NCI-H524 treated with DMSO at 0.1 percent for 48 hours (cell line): Measurements from ENCODE around the gene CALU.

ENCODE experiments used
- DNase-seq: peaks from one replicate; lab custom pipeline; 2025; lab: John Stamatoyannopoulos, UW

The CALU gene

GRCh38 chr7:128724743-128725142 is 14.4 kb upstream of the CALU start:
- no peak for DNase-seq

- DNase-seq: no peak
Measured at GRCh38 chr7:128725531-128725930, 13.6 kb upstream of the CALU start.

- no peak for DNase-seq
Measured at GRCh38 chr7:128726059-128726736, 13.0 kb upstream of the CALU start.

- DNase-seq: no peak
Measured at GRCh38 chr7:128726737-128727072, 12.5 kb upstream of the CALU start.

- DNase-seq: no peak
Measured at GRCh38 chr7:128727239-128727638, 11.9 kb upstream of the CALU start.

GRCh38 chr7:128728598-128728997 is 10.6 kb upstream of the CALU start:
- no peak for DNase-seq

GRCh38 chr7:128729494-128729893 is 9.7 kb upstream of the CALU start:
- no peak for DNase-seq

- no peak for DNase-seq
Measured at GRCh38 chr7:128731184-128731583, 8.0 kb upstream of the CALU start.

- DNase-seq: no peak
Measured at GRCh38 chr7:128732521-128733277, 6.5 kb upstream of the CALU start.

- DNase-seq: no peak
Measured at GRCh38 chr7:128733278-128733645, 5.9 kb upstream of the CALU start.

- no peak for DNase-seq
Measured at GRCh38 chr7:128734890-128735289, 4.3 kb upstream of the CALU start.

GRCh38 chr7:128735436-128735835 is 3.7 kb upstream of the CALU start:
- no peak for DNase-seq

- DNase-seq: no peak
Measured at GRCh38 chr7:128737441-128737840, 1.7 kb upstream of the CALU start.

GRCh38 chr7:128737867-128738385 is 1.2 kb upstream of the CALU start:
- no peak for DNase-seq

- DNase-seq: no peak
Measured at GRCh38 chr7:128738570-128739047, 550 bp upstream of the CALU start.

- DNase-seq: no peak
Measured at GRCh38 chr7:128739990-128740682, 977 bp downstream of the CALU start.

GRCh38 chr7:128740996-128741395 is 1.8 kb downstream of the CALU start:
- no peak for DNase-seq

- no peak for DNase-seq
Measured at GRCh38 chr7:128741491-128741890, 2.3 kb downstream of the CALU start.

- no peak for DNase-seq
Measured at GRCh38 chr7:128742206-128742605, 3.0 kb downstream of the CALU start.

- no peak for DNase-seq
Measured at GRCh38 chr7:128743112-128743772, 4.1 kb downstream of the CALU start.

- DNase-seq: no peak
Measured at GRCh38 chr7:128744366-128744905, 5.3 kb downstream of the CALU start.

- no peak for DNase-seq
Measured at GRCh38 chr7:128745706-128746105, 6.5 kb downstream of the CALU start.
